Measurements from ENCODE around the gene RAB11FIP3. TPM values are rescaled to one million over a fixed set of nuclear protein-coding genes. Genes with fewer than 3 reads are reported as not detected.
"Not testable (repeated sequence)": the region's sequence is repeated elsewhere in the genome, so short reads cannot be mapped to it uniquely, and the experiment has no call there.

The RAB11FIP3 gene
- polyA plus RNA-seq, 1 experiment = 13.3 TPM

GRCh38 chr16:503150-504071 is 78.0 kb downstream of the RAB11FIP3 start:
- ChIA-PET POLR2A (no interaction called here), CTCF (no interaction called here)
- H3K4me3 ChIP-seq (ENCODE audit: low read depth, low read length) = no peak overlapping the region
- DNase-seq (ENCODE audit: low read depth) = no peak
- H3K27me3 ChIP-seq (ENCODE audit: control insufficient read depth, insufficient read depth, low read length) = no peaks in the 10 kb centered on the region
- H3K36me3 ChIP-seq (ENCODE audit: control insufficient read depth, insufficient read depth, low read length) = peaks cover 13% of the 10 kb centered on the region
- TF ChIP-seq, protein P1, sequence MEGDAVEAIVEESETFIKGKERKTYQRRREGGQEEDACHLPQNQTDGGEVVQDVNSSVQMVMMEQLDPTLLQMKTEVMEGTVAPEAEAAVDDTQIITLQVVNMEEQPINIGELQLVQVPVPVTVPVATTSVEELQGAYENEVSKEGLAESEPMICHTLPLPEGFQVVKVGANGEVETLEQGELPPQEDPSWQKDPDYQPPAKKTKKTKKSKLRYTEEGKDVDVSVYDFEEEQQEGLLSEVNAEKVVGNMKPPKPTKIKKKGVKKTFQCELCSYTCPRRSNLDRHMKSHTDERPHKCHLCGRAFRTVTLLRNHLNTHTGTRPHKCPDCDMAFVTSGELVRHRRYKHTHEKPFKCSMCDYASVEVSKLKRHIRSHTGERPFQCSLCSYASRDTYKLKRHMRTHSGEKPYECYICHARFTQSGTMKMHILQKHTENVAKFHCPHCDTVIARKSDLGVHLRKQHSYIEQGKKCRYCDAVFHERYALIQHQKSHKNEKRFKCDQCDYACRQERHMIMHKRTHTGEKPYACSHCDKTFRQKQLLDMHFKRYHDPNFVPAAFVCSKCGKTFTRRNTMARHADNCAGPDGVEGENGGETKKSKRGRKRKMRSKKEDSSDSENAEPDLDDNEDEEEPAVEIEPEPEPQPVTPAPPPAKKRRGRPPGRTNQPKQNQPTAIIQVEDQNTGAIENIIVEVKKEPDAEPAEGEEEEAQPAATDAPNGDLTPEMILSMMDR (IDR thresholded peaks at IDR 0.05; ENCODE audit: insufficient read depth, low read depth, low read length) = no peak

GRCh38 chr16:505479-506245 is 80.2 kb downstream of the RAB11FIP3 start:
- Histone ChIP-seq H3K4me3 (ENCODE audit: low read depth, low read length) (no peak overlapping the region), H3K36me3 (ENCODE audit: control insufficient read depth, insufficient read depth, low read length) (peaks cover 15% of the 10 kb centered on the region), H3K27me3 (ENCODE audit: control insufficient read depth, insufficient read depth, low read length) (no peaks in the 10 kb centered on the region)
- POLR2A ChIA-PET = no interaction called here
- TF ChIP-seq, protein P1 (IDR thresholded peaks at IDR 0.05; ENCODE audit: insufficient read depth, low read depth, low read length) = no peak
- DNase-seq (ENCODE audit: low read depth) = no peak
- CTCF ChIA-PET = no interaction called here

GRCh38 chr16:506246-506546 is 80.7 kb downstream of the RAB11FIP3 start:
- ChIA-PET POLR2A (no interaction called here), CTCF (no interaction called here)
- TF ChIP-seq, protein P1 (IDR thresholded peaks at IDR 0.05; ENCODE audit: insufficient read depth, low read depth, low read length) = no peak
- H3K36me3 ChIP-seq (ENCODE audit: control insufficient read depth, insufficient read depth, low read length) = peaks cover 15% of the 10 kb centered on the region
- no peak overlapping the region for H3K4me3 ChIP-seq (ENCODE audit: low read depth, low read length)
- no peaks in the 10 kb centered on the region for H3K27me3 ChIP-seq (ENCODE audit: control insufficient read depth, insufficient read depth, low read length)
- DNase-seq (ENCODE audit: low read depth) = no peak

DNA sequence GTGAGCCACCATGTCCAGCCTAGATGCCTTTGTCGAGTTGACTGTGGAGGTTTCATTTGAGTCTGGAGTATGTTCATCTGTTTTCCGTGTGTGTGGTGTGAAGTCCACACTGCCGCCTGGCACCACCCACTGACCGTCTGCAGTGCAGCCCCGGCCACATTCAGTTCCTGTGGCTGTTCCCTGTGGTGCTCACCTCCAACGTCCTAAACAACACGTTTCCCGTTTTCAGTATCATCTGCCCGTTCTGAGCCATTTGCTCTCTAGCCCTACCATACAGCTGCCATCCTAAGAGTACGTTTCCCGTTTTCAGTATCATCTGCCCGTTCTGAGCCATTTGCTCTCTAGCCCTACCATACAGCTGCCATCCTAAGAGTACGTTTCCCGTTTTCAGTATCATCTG is 82.1 kb downstream of the RAB11FIP3 start:
- CTCF ChIA-PET; H3K27me3 ChIP-seq (ENCODE audit: control insufficient read depth, insufficient read depth, low read length): not testable (repeated sequence)

DNA sequence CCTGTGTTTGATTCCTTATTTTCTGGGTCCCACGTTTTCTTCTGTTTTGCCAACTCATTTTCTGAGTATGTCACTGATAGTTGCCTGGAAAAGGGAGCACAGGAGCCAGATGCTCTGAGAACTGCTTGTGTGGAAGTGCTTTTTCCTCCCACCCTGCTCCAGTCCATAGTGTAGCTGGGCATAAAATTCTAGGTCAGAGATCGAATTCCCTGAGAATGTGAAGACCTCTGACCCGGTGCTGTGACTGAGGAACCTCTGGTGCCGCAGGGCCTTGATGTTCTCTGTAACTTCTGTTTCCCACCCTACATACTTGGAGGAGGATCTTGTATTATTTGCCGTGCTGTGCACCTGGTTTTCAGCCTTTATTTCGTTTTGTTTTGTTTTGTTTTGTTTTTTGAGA is 82.5 kb downstream of the RAB11FIP3 start:
- POLR2A ChIA-PET = no interaction called here
- TF ChIP-seq, protein P1 (IDR thresholded peaks at IDR 0.05; ENCODE audit: insufficient read depth, low read depth, low read length) = no peak

More for the DNA sequence above, 82.1 kb downstream of the RAB11FIP3 start:
- H3K4me3 ChIP-seq (ENCODE audit: low read depth, low read length); DNase-seq (ENCODE audit: low read depth); POLR2A ChIA-PET: not testable (repeated sequence)
- peaks cover 13% of the 10 kb centered on the region for H3K36me3 ChIP-seq (ENCODE audit: control insufficient read depth, insufficient read depth, low read length)

More for the DNA sequence above, 82.5 kb downstream of the RAB11FIP3 start:
- no peak overlapping the region for H3K4me3 ChIP-seq (ENCODE audit: low read depth, low read length)
- CTCF ChIA-PET = no interaction called here
- peaks cover 13% of the 10 kb centered on the region for H3K36me3 ChIP-seq (ENCODE audit: control insufficient read depth, insufficient read depth, low read length)
- no peak for DNase-seq (ENCODE audit: low read depth)
- H3K27me3 ChIP-seq (ENCODE audit: control insufficient read depth, insufficient read depth, low read length) = no peaks in the 10 kb centered on the region
